ENCODE measurements around the gene HSPA8.

DNA sequence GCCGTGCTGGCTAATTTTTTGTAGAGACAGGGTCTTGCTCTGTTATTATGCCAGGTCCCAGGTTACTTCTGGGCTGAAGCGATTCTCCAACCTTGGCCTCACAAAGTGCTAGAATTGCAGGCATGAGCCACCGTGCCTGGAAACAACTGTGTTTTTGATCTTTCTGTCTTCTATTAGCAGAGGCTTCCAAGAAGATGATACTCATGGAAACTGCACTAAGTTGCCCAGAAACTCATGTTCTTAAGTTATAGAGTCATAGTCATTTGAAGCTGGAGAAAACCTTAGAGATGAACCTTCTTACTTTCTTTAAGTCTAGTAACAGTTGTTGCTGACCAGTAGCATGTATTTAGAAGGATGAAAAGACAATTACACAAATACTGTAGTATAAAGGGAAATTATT, 37.1 kb upstream of the HSPA8 start:
- TF ChIP-seq, protein P1, sequence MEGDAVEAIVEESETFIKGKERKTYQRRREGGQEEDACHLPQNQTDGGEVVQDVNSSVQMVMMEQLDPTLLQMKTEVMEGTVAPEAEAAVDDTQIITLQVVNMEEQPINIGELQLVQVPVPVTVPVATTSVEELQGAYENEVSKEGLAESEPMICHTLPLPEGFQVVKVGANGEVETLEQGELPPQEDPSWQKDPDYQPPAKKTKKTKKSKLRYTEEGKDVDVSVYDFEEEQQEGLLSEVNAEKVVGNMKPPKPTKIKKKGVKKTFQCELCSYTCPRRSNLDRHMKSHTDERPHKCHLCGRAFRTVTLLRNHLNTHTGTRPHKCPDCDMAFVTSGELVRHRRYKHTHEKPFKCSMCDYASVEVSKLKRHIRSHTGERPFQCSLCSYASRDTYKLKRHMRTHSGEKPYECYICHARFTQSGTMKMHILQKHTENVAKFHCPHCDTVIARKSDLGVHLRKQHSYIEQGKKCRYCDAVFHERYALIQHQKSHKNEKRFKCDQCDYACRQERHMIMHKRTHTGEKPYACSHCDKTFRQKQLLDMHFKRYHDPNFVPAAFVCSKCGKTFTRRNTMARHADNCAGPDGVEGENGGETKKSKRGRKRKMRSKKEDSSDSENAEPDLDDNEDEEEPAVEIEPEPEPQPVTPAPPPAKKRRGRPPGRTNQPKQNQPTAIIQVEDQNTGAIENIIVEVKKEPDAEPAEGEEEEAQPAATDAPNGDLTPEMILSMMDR (conservative IDR thresholded peaks at IDR 0.05; ENCODE audit: low read depth in 2 of 2): no peak
- TF ChIP-seq STAT1 (IDR thresholded peaks at IDR 0.05; ENCODE audit: unreplicated experiment) (no peak), POLR2AphosphoS5 (IDR thresholded peaks at IDR 0.05; ENCODE audit: low read depth) (no peak), EZH2 (IDR thresholded peaks at IDR 0.05; ENCODE audit: low read depth, unreplicated experiment) (no peak)
- TF ChIP-seq, protein P2, sequence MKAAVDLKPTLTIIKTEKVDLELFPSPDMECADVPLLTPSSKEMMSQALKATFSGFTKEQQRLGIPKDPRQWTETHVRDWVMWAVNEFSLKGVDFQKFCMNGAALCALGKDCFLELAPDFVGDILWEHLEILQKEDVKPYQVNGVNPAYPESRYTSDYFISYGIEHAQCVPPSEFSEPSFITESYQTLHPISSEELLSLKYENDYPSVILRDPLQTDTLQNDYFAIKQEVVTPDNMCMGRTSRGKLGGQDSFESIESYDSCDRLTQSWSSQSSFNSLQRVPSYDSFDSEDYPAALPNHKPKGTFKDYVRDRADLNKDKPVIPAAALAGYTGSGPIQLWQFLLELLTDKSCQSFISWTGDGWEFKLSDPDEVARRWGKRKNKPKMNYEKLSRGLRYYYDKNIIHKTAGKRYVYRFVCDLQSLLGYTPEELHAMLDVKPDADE (IDR thresholded peaks at IDR 0.05): no peak
